Suprapubic skin (tissue), 4 donors: ENCODE data around the gene MOB3B. TPM values are rescaled to one million over a fixed set of nuclear protein-coding genes. Genes with fewer than 3 reads are reported as not detected.
A peak's percentile ranks its signal among the peaks of the same experiment; 100 is the strongest.

Source experiments
- DNase-seq, 2 donors: peaks; one replicate each; pipeline ENCODE4 v3.0.0-alpha.2; 2019; ENCODE audit warnings: low spot score in 2 of 2
- H3K27ac ChIP-seq: fragments of 200-600 bp; sonication (generic); one replicate; pipeline ENCODE4 v1.5.1; 2019
- H3K27me3 ChIP-seq: fragments of 200-600 bp; sonication (generic); one replicate; pipeline ENCODE4 v1.5.1; 2019
- H3K36me3 ChIP-seq: fragments of 200-600 bp; sonication (generic); one replicate; pipeline ENCODE4 v1.5.1; 2019
- H3K4me1 ChIP-seq: fragments of 200-600 bp; sonication (generic); one replicate; pipeline ENCODE4 v1.5.1; 2019
- H3K4me3 ChIP-seq: fragments of 200-600 bp; sonication (generic); one replicate; pipeline ENCODE4 v1.5.1; 2019; ENCODE audit warnings: mild to moderate bottlenecking
- H3K9me3 ChIP-seq: fragments of 200-600 bp; sonication (generic); one replicate; pipeline ENCODE4 v1.5.1; 2019
- CTCF ChIP-seq, 2 donors: fragments of 200-600 bp in 1 of 2; fragments of 450-650 bp in 1 of 2; sonication (generic) in 1 of 2; IDR thresholded peaks; one replicate each; pipeline ENCODE4 v1.5.1; 2016 to 2019; ENCODE audit warnings: antibody characterized with exemption in 2 of 2, mild to moderate bottlenecking in 1 of 2, moderate library complexity in 1 of 2
- EP300 ChIP-seq: sonication (generic); formaldehyde crosslinking; IDR thresholded peaks from one replicate; pipeline ENCODE4 v1.6.1; 2017; ENCODE audit warnings: antibody characterized with exemption
- POLR2A ChIP-seq, 2 donors: fragments of 450-650 bp; IDR thresholded peaks; one replicate each; pipeline ENCODE4 v1.6.1; 2017; ENCODE audit warnings: antibody characterized with exemption in 2 of 2, mild to moderate bottlenecking in 2 of 2, moderate library complexity in 2 of 2
- POLR2AphosphoS5 ChIP-seq, 3 donors: sonication (generic); formaldehyde crosslinking; IDR thresholded peaks; one replicate each; pipeline ENCODE4 v1.6.1; 2017; ENCODE audit warnings: antibody characterized with exemption in 3 of 3
- WGBS: methylation state at CpG from one replicate; pipeline ENCODE4 v1.1.5; 2018; 5-methylcytosine and 5-hydroxymethylcytosine counted together
- total RNA-seq, 4 donors: library from RNA; depleted of rRNA; stranded (reverse); fragments of >200 nt; gene quantifications; one replicate each; pipeline ENCODE4 v1.1.0, GENCODE V29; 2016

The MOB3B gene
- total RNA-seq, 4 donors from 2014 or later: 8.2 to 21.5 (median 10.9) TPM

GRCh38 chr9:27572061-27572460, 42.4 kb upstream of the MOB3B start:
- no peak for DNase-seq
- peaks cover 28% of the 10 kb centered on the region for H3K4me1 ChIP-seq
- H3K9me3 ChIP-seq: no peaks in the 10 kb centered on the region

GRCh38 chr9:27571011-27571410, 41.4 kb upstream of the MOB3B start:
- TF ChIP-seq POLR2AphosphoS5 (IDR thresholded peaks at IDR 0.05) (no peak), POLR2A (IDR thresholded peaks at IDR 0.05) (no peak), EP300 (no peak), CTCF (IDR thresholded peaks at IDR 0.05) (no peak)
- Histone ChIP-seq H3K27me3 (no peaks in the 10 kb centered on the region), H3K9me3 (no peaks in the 10 kb centered on the region), H3K27ac (no peak overlapping the region), H3K4me3 (no peak overlapping the region), H3K4me1 (peaks cover 28% of the 10 kb centered on the region), H3K36me3 (peaks cover 2% of the 10 kb centered on the region)
- no peak for DNase-seq
- WGBS: 66% methylated on average over 4 of the region's 4 CpGs

More at GRCh38 chr9:27572061-27572460, 42.4 kb upstream of the MOB3B start:
- no peaks in the 10 kb centered on the region for H3K36me3 ChIP-seq
- no peaks in the 10 kb centered on the region for H3K27me3 ChIP-seq
- peak overlapping the region; percentile 89 for H3K4me3 ChIP-seq
- no peak for TF ChIP-seq CTCF (IDR thresholded peaks at IDR 0.05)
- no peak for TF ChIP-seq POLR2AphosphoS5 (IDR thresholded peaks at IDR 0.05)
- no peak for TF ChIP-seq EP300
- no peak for TF ChIP-seq POLR2A (IDR thresholded peaks at IDR 0.05)
- H3K27ac ChIP-seq: peak overlapping the region; percentile 99
- WGBS: 38% methylated on average over 3 of the region's 3 CpGs

- no peaks in the 10 kb centered on the region for H3K27me3 ChIP-seq
- H3K9me3 ChIP-seq: no peaks in the 10 kb centered on the region
- DNase-seq: no peak
- no peak overlapping the region for H3K27ac ChIP-seq
- peaks cover 12% of the 10 kb centered on the region for H3K36me3 ChIP-seq
- TF ChIP-seq EP300: no peak
- TF ChIP-seq POLR2AphosphoS5 (IDR thresholded peaks at IDR 0.05): no peak
- TF ChIP-seq POLR2A (IDR thresholded peaks at IDR 0.05): no peak
- no peak for TF ChIP-seq CTCF (IDR thresholded peaks at IDR 0.05)
- H3K4me1 ChIP-seq: peaks cover 28% of the 10 kb centered on the region
- no peak overlapping the region for H3K4me3 ChIP-seq
- 68% methylated on average over 2 of the region's 2 CpGs for WGBS
These were observed 39.8 kb upstream of the MOB3B start for GRCh38 chr9:27569406-27569805.

GRCh38 chr9:27566118-27566517, 36.5 kb upstream of the MOB3B start:
- Histone ChIP-seq H3K27me3 (no peaks in the 10 kb centered on the region), H3K4me3 (no peak overlapping the region), H3K9me3 (no peaks in the 10 kb centered on the region), H3K4me1 (peaks cover 6% of the 10 kb centered on the region), H3K27ac (no peak overlapping the region), H3K36me3 (peaks cover 12% of the 10 kb centered on the region)
- WGBS: 97% methylated on average over 1 of the region's 1 CpG
- no peak for DNase-seq
- TF ChIP-seq POLR2AphosphoS5 (IDR thresholded peaks at IDR 0.05): no peak

- peaks cover 12% of the 10 kb centered on the region for H3K36me3 ChIP-seq
These were observed 36.1 kb upstream of the MOB3B start for GRCh38 chr9:27565696-27566095.

More at GRCh38 chr9:27565696-27566095, 36.1 kb upstream of the MOB3B start:
- TF ChIP-seq POLR2AphosphoS5 (IDR thresholded peaks at IDR 0.05) (no peak), POLR2A (IDR thresholded peaks at IDR 0.05) (no peak), EP300 (no peak), CTCF (IDR thresholded peaks at IDR 0.05) (no peak)
- no peak for DNase-seq
- no peak overlapping the region for H3K4me3 ChIP-seq
- H3K27me3 ChIP-seq: no peaks in the 10 kb centered on the region
- H3K9me3 ChIP-seq: no peaks in the 10 kb centered on the region
- no peak overlapping the region for H3K27ac ChIP-seq
- peaks cover 3% of the 10 kb centered on the region for H3K4me1 ChIP-seq
